IPS-15b (cell line): ENCODE data around the gene METTL15.
"Not testable (repeated sequence)": the region's sequence is repeated elsewhere in the genome, so short reads cannot be mapped to it uniquely, and the experiment has no call there.

Source experiments
- H3K27me3 ChIP-seq: one replicate; pipeline ENCODE4 v1.6.1; 2013; ENCODE audit warnings: low read length; ENCODE audit not compliant: control insufficient read depth, insufficient read depth
- H3K36me3 ChIP-seq: one replicate; pipeline ENCODE4 v1.6.1; 2013; ENCODE audit warnings: low read length; ENCODE audit not compliant: control insufficient read depth, insufficient read depth
- H3K4me1 ChIP-seq: one replicate; pipeline ENCODE4 v1.6.1; 2013; ENCODE audit warnings: mild to moderate bottlenecking, low read length; ENCODE audit not compliant: control insufficient read depth, insufficient read depth
- H3K4me3 ChIP-seq: one replicate; pipeline ENCODE4 v1.5.1; 2013; ENCODE audit warnings: low read depth, low read length
- H3K9ac ChIP-seq: one replicate; pipeline ENCODE4 v1.6.1; 2013; ENCODE audit warnings: low read depth, mild to moderate bottlenecking, low read length
- H3K9me3 ChIP-seq: one replicate; pipeline ENCODE4 v1.6.1; 2013; ENCODE audit warnings: mild to moderate bottlenecking, low read length; ENCODE audit not compliant: control insufficient read depth, insufficient read depth

METTL15 gene

DNA sequence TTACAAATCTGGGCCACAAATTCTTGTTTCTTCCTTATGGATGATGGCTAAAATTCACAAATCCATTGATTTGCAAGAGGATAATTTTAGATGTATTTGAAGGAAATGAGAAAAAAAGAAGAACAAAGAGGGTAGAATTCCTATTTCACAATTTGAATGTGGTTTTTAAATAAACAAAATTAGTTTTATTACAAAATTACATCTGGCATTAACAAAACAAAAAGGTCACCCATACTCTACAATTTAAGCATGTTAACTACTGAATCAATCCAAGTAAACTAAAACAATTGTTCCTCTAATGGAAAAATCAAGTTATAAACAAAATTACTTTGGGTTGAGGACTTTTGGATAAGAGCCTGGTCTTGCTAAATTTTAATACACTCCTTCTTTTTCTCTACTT lies 242.0 kb downstream of the METTL15 start:
- Histone ChIP-seq H3K4me3 (no peak overlapping the region), H3K9ac (no peak overlapping the region), H3K9me3 (no peaks in the 10 kb centered on the region), H3K4me1 (no peaks in the 10 kb centered on the region), H3K36me3 (no peaks in the 10 kb centered on the region), H3K27me3 (no peaks in the 10 kb centered on the region)

DNA sequence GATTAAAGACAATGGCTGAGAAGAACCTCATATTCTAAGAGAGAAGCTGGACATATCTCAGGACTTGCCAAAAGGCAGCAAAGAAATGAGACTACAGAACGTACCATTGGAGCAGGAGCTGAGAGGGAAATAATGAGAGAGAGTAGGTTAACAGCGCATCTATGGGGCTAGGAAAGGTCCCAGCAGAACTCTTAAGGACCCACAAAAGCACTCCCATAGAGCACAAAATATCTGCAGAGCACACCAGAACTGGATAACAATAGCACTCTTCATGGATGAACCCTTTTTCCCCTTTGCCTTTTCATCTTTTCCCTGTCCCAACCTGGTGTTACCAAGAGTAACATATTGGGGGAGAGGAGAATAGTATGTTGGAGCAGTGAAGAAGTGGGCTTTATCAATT lies 245.8 kb downstream of the METTL15 start:
- Histone ChIP-seq H3K4me1 (no peaks in the 10 kb centered on the region), H3K9me3 (no peaks in the 10 kb centered on the region), H3K9ac (no peak overlapping the region), H3K4me3 (no peak overlapping the region), H3K36me3 (no peaks in the 10 kb centered on the region), H3K27me3 (no peaks in the 10 kb centered on the region)

DNA sequence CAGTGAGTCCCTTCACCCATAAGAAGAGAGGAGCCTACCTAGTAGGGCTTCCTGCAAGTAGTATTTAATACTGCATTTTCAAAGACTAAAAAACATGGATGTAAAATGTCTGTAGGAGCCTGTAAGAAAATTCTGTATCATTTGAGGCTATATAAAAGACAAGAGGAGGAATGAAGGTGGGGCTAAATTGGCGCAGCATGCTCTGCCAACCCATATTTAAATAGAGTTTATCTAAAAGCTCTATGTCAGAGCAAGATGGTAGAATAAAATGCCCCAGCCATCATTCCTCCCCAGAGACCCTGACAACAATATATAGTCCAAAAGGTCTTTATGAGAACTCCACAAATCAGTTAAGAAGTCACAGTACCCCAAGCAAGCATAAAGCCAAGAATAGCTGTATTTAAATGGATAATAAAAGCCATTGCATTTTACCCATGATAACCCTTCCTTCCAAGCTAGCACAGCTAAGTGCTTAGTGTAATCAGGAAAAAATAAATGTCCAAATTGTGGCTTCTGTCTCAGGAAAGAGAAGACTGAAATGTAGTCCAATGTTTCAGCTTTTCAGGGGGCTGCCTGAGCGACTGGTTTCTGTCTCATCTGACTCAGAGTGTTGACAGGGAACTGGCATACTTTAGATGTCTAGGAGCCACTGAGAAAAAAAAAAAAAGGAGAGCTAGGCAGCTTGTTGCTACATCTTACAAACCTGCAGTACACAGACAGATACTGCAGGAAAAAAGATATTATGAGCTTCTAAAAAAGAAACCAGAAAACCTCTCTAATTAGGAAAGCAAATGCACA lies 258.6 kb downstream of the METTL15 start:
- H3K27me3 ChIP-seq: no peaks in the 10 kb centered on the region
- H3K36me3 ChIP-seq: no peaks in the 10 kb centered on the region
- no peak overlapping the region for H3K4me3 ChIP-seq
- no peaks in the 10 kb centered on the region for H3K9me3 ChIP-seq
- no peaks in the 10 kb centered on the region for H3K4me1 ChIP-seq
- H3K9ac ChIP-seq: no peak overlapping the region

DNA sequence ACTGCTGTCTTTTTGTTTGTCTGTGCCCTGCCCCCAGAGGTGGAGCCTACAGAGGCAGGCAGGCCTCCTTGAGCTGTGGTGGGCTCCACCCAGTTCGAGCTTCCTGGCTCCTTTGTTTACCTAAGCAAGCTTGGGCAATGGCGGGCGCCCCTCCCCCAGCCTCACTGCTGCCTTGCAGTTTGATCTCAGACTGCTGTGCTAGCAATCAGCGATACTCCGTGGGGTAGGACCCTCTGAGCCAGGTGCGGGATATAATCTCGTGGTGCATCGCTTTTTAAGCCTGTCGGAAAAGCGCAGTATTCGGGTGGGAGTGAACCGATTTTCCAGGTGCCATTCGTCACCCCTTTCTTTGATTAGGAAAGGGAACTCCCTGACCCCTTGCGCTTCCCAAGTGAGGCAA lies 269.9 kb downstream of the METTL15 start:
- H3K27me3 ChIP-seq, H3K9ac ChIP-seq, H3K9me3 ChIP-seq, H3K36me3 ChIP-seq, H3K4me1 ChIP-seq, H3K4me3 ChIP-seq: not testable (repeated sequence)
